K562 treated with DMSO at 1 percent for 24 hours (cell line): ENCODE results near the gene UBALD1. TPM values are rescaled to one million over a fixed set of nuclear protein-coding genes. Genes with fewer than 3 reads are reported as not detected.

Source experiments
- total RNA-seq: library from RNA; unstranded; fragments of 300-600 nt; gene quantifications from 2 replicates; pipeline ENCODE4 v1.2.3, GENCODE V29; 2022; ENCODE audit warnings: low read depth; ENCODE audit not compliant: insufficient read depth

The UBALD1 gene
- 51.9 and 58.6 TPM in 2 replicates for total RNA-seq

DNA sequence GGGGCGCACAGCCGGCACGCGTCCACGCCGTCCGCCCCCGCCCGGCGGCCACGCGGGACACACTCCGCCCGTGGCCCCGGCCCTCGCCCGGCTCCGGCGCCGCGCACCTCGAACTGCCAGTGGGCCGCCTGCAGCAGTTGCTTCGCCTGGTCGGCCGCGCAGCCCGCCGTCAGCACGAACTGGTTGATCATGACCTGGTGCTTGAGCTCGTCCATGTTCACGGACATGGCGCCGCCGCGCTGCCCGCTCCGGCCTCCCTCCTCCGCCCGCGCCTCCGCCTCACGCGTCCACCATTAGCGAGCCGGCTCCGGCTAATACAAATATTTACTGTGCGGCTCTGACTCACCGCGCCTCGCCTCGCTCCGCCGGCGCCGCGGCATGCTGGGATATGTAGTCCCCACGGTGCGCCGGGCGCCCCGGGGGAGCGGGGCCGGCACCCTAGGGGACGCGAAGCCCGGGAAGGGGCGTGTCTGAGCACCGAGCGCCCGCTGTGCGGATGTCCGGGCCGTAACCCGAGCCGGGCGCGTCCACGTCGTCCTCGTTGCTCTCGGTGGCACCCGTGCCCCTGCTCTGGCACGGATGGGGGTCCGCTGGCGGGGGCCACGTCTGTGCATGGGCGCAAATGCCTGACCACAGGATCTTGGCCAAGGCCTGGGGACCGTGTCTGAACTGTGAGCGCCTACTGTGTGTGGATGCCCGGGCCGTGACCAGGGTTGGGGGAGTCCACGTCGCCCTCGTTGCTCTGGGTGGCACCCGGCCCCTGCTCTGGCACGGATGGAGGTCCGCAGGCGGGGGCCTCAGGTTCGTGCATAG, at the start of gene UBALD1:
Gene UBALD1, minus strand, starts transcription at position 318 of the 813 bp plus-strand sequence. Its CDS starts 91 bp downstream, at position 227.

DNA sequence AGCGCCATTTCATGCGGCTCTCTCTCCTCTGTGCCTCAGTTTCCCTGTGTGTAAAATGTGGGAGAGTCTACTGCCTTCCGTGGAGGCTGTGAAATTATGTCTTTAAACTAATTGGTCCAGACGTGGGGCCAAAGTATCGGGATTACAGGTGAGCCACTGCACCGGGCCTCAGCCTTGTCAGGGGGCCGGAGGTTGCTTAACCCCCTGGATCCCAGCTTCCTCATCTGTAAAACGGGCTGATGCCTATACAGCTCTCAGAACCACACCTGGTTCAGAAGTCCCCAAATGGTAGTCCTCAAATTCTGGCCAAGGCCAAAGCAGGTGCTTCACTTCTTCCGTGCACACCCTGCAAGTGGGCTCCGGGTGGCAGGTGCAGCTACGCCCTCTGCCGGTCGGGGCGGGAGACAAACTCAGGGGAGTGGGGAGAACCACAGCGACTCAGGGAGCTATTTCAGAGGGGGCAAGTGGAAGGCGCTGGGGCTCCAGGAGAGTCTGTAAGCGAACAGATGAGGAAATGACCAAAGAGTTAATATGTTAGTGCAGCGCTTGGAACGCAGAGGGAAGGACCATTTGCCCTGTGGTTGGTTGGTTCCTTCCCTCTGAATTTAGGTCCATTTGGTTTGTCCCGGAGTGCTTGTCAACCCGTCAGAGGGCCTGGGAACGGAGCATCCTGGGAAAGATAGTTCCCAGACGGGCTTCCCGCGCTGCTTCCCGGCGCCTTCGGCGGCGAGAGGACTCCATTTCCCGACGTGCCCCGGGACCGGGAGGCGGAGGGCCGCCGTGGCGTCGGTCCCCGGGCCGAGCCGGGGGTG, 9.5 kb upstream of the UBALD1 start, which contains the start of gene MGRN1:
Gene MGRN1, plus strand, starts transcription at position 812 of the 812 bp plus-strand sequence. CDS start 135 bp downstream, outside the sequence.

Other genes with a start within 250 kb of the UBALD1 start
- gene VASN, start 243.0 kb downstream of the UBALD1 start, total RNA-seq: 59.8 and 65.2 TPM in 2 replicates
- 95.8 and 108 TPM in 2 replicates for gene CORO7, start 198.3 kb downstream of the UBALD1 start, total RNA-seq
- gene DNAJA3, start 189.0 kb downstream of the UBALD1 start, total RNA-seq: 49.7 and 52.0 TPM in 2 replicates
- gene NMRAL1, start 140.3 kb downstream of the UBALD1 start, total RNA-seq: 114 and 118 TPM in 2 replicates
- gene HMOX2, start 138.5 kb downstream of the UBALD1 start, total RNA-seq: 55.1 and 62.5 TPM in 2 replicates
- gene CDIP1, start 76.1 kb downstream of the UBALD1 start, total RNA-seq: 0.29 and 0.36 TPM in 2 replicates
- gene C16orf96, start 58.5 kb downstream of the UBALD1 start, total RNA-seq: not detected in 2 replicates
- 46.4 and 47.6 TPM in 2 replicates for gene MGRN1, start 9.9 kb upstream of the UBALD1 start, total RNA-seq
- gene NUDT16L1, start 78.7 kb upstream of the UBALD1 start, total RNA-seq: 49.7 and 51.2 TPM in 2 replicates
- gene ANKS3, start 119.4 kb upstream of the UBALD1 start, total RNA-seq: 10.2 and 11.2 TPM in 2 replicates
- gene DNAAF8, start 119.6 kb upstream of the UBALD1 start, total RNA-seq: 0.56 TPM in 1 of 2 replicates, not detected in the other
- 11.1 and 11.9 TPM in 2 replicates for gene ZNF500, start 152.3 kb upstream of the UBALD1 start, total RNA-seq
- not detected in 2 replicates for gene SEPTIN12, start 173.5 kb upstream of the UBALD1 start, total RNA-seq
- gene SMIM22, start 180.5 kb upstream of the UBALD1 start, total RNA-seq: not detected in 2 replicates
- gene ROGDI, start 187.7 kb upstream of the UBALD1 start, total RNA-seq: 46.5 and 57.0 TPM in 2 replicates
- gene GLYR1, start 232.4 kb upstream of the UBALD1 start, total RNA-seq: 63.4 and 72.2 TPM in 2 replicates
- 61.8 and 64.0 TPM in 2 replicates for gene UBN1, start 232.6 kb upstream of the UBALD1 start, total RNA-seq